Measurements from ENCODE around the gene FFAR1. TPM values are rescaled to one million over a fixed set of nuclear protein-coding genes. Genes with fewer than 3 reads are reported as not detected.
A peak's percentile ranks its signal among the peaks of the same experiment; 100 is the strongest.

Gene FFAR1
- total and polyA plus RNA-seq, 2 donors (not counting 1 experiment from before 2014, with no cell fraction given), result 3.0 to 17.9 TPM

GRCh38 chr19:35311901-35312665 lies 35.6 kb upstream of the FFAR1 start:
- CTCF ChIA-PET, result interaction anchor here (0.6 to 1.1 kb wide), 2 partner anchors 152 to 183 kb away, joined by 3 to 4 read pairs; no protein-coding TSS in a partner anchor
- Histone ChIP-seq H3K27ac (ENCODE audit: low read length in 2 of 2) (no peak overlapping the region), H2AFZ (ENCODE audit: insufficient read depth, low read depth, low read length, poor library complexity, severe bottlenecking) (peak overlapping the region; percentile 26), H3K27me3 (replicated peaks in 1 of 4; ENCODE audit: control extremely low read depth in 1 of 4, control insufficient read depth in 3 of 4, insufficient read depth in 4 of 4, low read length in 3 of 4) (no peaks in the 10 kb centered on the region), H3K79me2 (ENCODE audit: control insufficient read depth, insufficient read depth, low read length) (peaks cover 60% of the 10 kb centered on the region), H3K4me2 (replicated peaks; ENCODE audit: low read depth, low read length, poor library complexity, severe bottlenecking) (no peak overlapping the region), H4K20me1 (ENCODE audit: control insufficient read depth, insufficient read depth, low read length, poor library complexity, severe bottlenecking) (no peaks in the 10 kb centered on the region), H3K36me3 (replicated peaks in 1 of 2; ENCODE audit: control extremely low read depth in 1 of 2, control insufficient read depth in 1 of 2, extremely low read depth in 1 of 2, insufficient read depth in 2 of 2, low read length in 1 of 2) (no peaks in the 10 kb centered on the region), H3K9me3 (ENCODE audit: control extremely low read depth in 1 of 3, control insufficient read depth in 2 of 3, insufficient read depth in 1 of 3, low read length in 2 of 3) (no peaks in the 10 kb centered on the region), H3K4me1 (ENCODE audit: control insufficient read depth in 2 of 2, insufficient read depth in 2 of 2, low read length in 2 of 2) (peaks cover 43 to 71% of the 10 kb centered on the region in 2 donors), H3K4me3 (ENCODE audit: control extremely low read depth in 1 of 5, extremely low read depth in 1 of 5, insufficient read depth in 1 of 5, low read depth in 2 of 5, low read length in 4 of 5) (no peak overlapping the region), H3K9ac (ENCODE audit: low read length) (no peak overlapping the region)
- H3K9me3 Mint-ChIP-seq (ENCODE audit: insufficient read depth), result no peaks in the 10 kb centered on the region
- 84% methylated on average over 17 of the region's 21 CpGs for WGBS (ENCODE audit: insufficient coverage)
- no peak overlapping the region for H3K27ac Mint-ChIP-seq
- intact Hi-C loops (cut with micrococcal nuclease), result no loop called here
- ATAC-seq (ENCODE audit: low read depth) (no peak), DNase-seq (no peak)
- peaks cover 57% of the 10 kb centered on the region for H3K4me1 Mint-ChIP-seq
- POLR2A ChIA-PET, result interaction anchor here (0.7 kb wide), 1 partner anchor 410 kb away, joined by 8 read pairs; no protein-coding TSS in a partner anchor
- TF ChIP-seq CTCF (IDR thresholded peaks at IDR 0.05) (no peak), EZH2 (IDR thresholded peaks at IDR 0.05; ENCODE audit: borderline replicate concordance, insufficient read depth, low read depth, low read length, poor library complexity, severe bottlenecking) (no peak)
- no peaks in the 10 kb centered on the region for H3K27me3 Mint-ChIP-seq
- no peak overlapping the region for H3K4me3 Mint-ChIP-seq

GRCh38 chr19:35313587-35313986 lies 34.1 kb upstream of the FFAR1 start:
- WGBS (ENCODE audit: insufficient coverage), result 53% methylated on average over 4 of the region's 7 CpGs
- CTCF ChIA-PET, result interaction anchor here (0.6 to 2.6 kb wide), 5 partner anchors 8 to 82 kb away, joined by 3 to 8 read pairs (median 6); no protein-coding TSS in a partner anchor
- Mint-ChIP-seq H3K27ac (peak overlapping the region; percentile 15), H3K9me3 (ENCODE audit: insufficient read depth) (no peaks in the 10 kb centered on the region), H3K4me1 (peaks cover 58% of the 10 kb centered on the region), H3K4me3 (no peak overlapping the region), H3K27me3 (no peaks in the 10 kb centered on the region)
- Histone ChIP-seq H3K9ac (ENCODE audit: low read length) (no peak overlapping the region), H3K4me1 (ENCODE audit: control insufficient read depth in 2 of 2, insufficient read depth in 2 of 2, low read length in 2 of 2) (peaks cover 48 to 72% of the 10 kb centered on the region in 2 donors), H3K27ac (ENCODE audit: low read length in 2 of 2) (no peak overlapping the region), H3K4me3 (ENCODE audit: control extremely low read depth in 1 of 5, extremely low read depth in 1 of 5, insufficient read depth in 1 of 5, low read depth in 2 of 5, low read length in 4 of 5) (no peak overlapping the region), H3K4me2 (replicated peaks; ENCODE audit: low read depth, low read length, poor library complexity, severe bottlenecking) (peak overlapping the region; percentile 43), H4K20me1 (ENCODE audit: control insufficient read depth, insufficient read depth, low read length, poor library complexity, severe bottlenecking) (no peaks in the 10 kb centered on the region), H3K27me3 (replicated peaks in 1 of 4; ENCODE audit: control extremely low read depth in 1 of 4, control insufficient read depth in 3 of 4, insufficient read depth in 4 of 4, low read length in 3 of 4) (no peaks in the 10 kb centered on the region), H3K9me3 (ENCODE audit: control extremely low read depth in 1 of 3, control insufficient read depth in 2 of 3, insufficient read depth in 1 of 3, low read length in 2 of 3) (no peaks in the 10 kb centered on the region), H3K79me2 (ENCODE audit: control insufficient read depth, insufficient read depth, low read length) (peaks cover 62% of the 10 kb centered on the region), H2AFZ (ENCODE audit: insufficient read depth, low read depth, low read length, poor library complexity, severe bottlenecking) (no peak overlapping the region), H3K36me3 (replicated peaks in 1 of 2; ENCODE audit: control extremely low read depth in 1 of 2, control insufficient read depth in 1 of 2, extremely low read depth in 1 of 2, insufficient read depth in 2 of 2, low read length in 1 of 2) (no peaks in the 10 kb centered on the region)
- ATAC-seq (ENCODE audit: low read depth) (no peak), DNase-seq (no peak)
- TF ChIP-seq EZH2 (IDR thresholded peaks at IDR 0.05; ENCODE audit: borderline replicate concordance, insufficient read depth, low read depth, low read length, poor library complexity, severe bottlenecking), result no peak
- no peak for TF ChIP-seq CTCF (IDR thresholded peaks at IDR 0.05)
- POLR2A ChIA-PET, result interaction anchor here (8.3 kb wide), 1 partner anchor 18 kb away, joined by 106 read pairs; the partner anchor contains the start of gene CD22
- intact Hi-C loops (cut with micrococcal nuclease), result no loop called here
